GM21367 (cell line): ENCODE measurements around the gene PLD4.
"Not testable (repeated sequence)": the region's sequence is repeated elsewhere in the genome, so short reads cannot be mapped to it uniquely, and the experiment has no call there.

Experiments
- ATAC-seq: cut with Tn5 transposase; IDR thresholded peaks from one replicate; pipeline ENCODE4 v1.9.1; 2021; ENCODE audit not compliant: unreplicated experiment

Gene PLD4

GRCh38 chr14:104939666-104940410 is 15.2 kb downstream of the PLD4 start:
- ATAC-seq, result no peak

GRCh38 chr14:104940526-104941150 is 16.0 kb downstream of the PLD4 start:
- ATAC-seq, result no peak

GRCh38 chr14:104941508-104942365 is 17.1 kb downstream of the PLD4 start:
- no peak for ATAC-seq

- no peak for ATAC-seq
These were observed 17.9 kb downstream of the PLD4 start for GRCh38 chr14:104942586-104942985.

GRCh38 chr14:104943216-104944015 is 18.7 kb downstream of the PLD4 start:
- not testable (repeated sequence) for ATAC-seq

GRCh38 chr14:104944016-104944308 is 19.3 kb downstream of the PLD4 start:
- ATAC-seq, result not testable (repeated sequence)

- not testable (repeated sequence) for ATAC-seq
These were observed 19.9 kb downstream of the PLD4 start for GRCh38 chr14:104944436-104945205.

- not testable (repeated sequence) for ATAC-seq
These were observed 20.6 kb downstream of the PLD4 start for GRCh38 chr14:104945266-104945665.

- not testable (repeated sequence) for ATAC-seq
These were observed 21.6 kb downstream of the PLD4 start for GRCh38 chr14:104945986-104946965.

- ATAC-seq, result not testable (repeated sequence)
These were observed 22.5 kb downstream of the PLD4 start for GRCh38 chr14:104947201-104947600.

- not testable (repeated sequence) for ATAC-seq
These were observed 23.4 kb downstream of the PLD4 start for GRCh38 chr14:104947881-104948735.

- no peak for ATAC-seq
These were observed 24.0 kb downstream of the PLD4 start for GRCh38 chr14:104948736-104949031.

- not testable (repeated sequence) for ATAC-seq
These were observed 24.8 kb downstream of the PLD4 start for GRCh38 chr14:104949406-104949955.

GRCh38 chr14:104950021-104950420 is 25.3 kb downstream of the PLD4 start:
- ATAC-seq, result no peak

GRCh38 chr14:104950701-104951100 is 26.0 kb downstream of the PLD4 start:
- ATAC-seq, result not testable (repeated sequence)

GRCh38 chr14:104951863-104952657 is 27.4 kb downstream of the PLD4 start:
- ATAC-seq, result not testable (repeated sequence)

- no peak for ATAC-seq
These were observed 28.4 kb downstream of the PLD4 start for GRCh38 chr14:104953097-104953496.
